ENCODE results near the gene SMYD1. TPM values are rescaled to one million over a fixed set of nuclear protein-coding genes. Genes with fewer than 3 reads are reported as not detected.

SMYD1 gene
- total and polyA plus RNA-seq, 8 donors = 0.05 to 0.20 (median 0.06) TPM; not detected in 5

DNA sequence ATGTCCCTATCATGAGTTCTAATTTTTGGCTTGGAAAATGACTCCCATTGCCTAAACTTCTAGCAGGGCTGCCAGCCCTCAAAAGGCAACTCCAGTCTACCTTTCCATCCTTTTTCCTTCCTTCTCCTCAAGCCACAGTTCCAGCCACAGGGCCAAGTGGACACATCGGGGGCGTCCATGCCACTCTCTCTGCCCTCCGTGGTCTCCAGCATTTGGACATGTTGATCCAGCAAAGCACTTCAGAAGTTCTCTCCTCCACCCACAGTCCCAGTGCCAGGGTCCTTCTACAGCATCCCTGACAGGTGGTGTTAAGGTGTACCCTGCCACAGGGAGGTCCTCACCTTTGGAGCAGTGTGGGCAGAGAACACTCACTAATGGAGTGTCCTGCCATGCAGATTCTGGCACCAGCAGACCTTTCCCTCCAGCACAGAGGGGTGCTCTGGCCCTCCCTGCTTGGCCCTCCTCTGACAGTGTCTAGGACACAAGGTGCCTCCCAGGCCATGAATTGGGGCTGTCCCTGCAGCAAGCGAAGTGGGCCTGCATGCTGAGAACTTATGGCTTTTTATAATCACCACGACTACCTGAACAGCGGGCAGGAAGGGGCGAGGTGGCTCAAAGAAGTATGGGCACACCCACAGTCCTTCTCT lies 61.8 kb downstream of the SMYD1 start:
- H3K27ac ChIP-seq = no peak overlapping the region
- no peak for ATAC-seq
- peaks cover 0 to 8% of the 10 kb centered on the region in 2 donors for H3K27me3 ChIP-seq
- TF ChIP-seq, protein P1, sequence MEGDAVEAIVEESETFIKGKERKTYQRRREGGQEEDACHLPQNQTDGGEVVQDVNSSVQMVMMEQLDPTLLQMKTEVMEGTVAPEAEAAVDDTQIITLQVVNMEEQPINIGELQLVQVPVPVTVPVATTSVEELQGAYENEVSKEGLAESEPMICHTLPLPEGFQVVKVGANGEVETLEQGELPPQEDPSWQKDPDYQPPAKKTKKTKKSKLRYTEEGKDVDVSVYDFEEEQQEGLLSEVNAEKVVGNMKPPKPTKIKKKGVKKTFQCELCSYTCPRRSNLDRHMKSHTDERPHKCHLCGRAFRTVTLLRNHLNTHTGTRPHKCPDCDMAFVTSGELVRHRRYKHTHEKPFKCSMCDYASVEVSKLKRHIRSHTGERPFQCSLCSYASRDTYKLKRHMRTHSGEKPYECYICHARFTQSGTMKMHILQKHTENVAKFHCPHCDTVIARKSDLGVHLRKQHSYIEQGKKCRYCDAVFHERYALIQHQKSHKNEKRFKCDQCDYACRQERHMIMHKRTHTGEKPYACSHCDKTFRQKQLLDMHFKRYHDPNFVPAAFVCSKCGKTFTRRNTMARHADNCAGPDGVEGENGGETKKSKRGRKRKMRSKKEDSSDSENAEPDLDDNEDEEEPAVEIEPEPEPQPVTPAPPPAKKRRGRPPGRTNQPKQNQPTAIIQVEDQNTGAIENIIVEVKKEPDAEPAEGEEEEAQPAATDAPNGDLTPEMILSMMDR (IDR thresholded peaks at IDR 0.05) = no peak
- H3K4me3 ChIP-seq = no peak overlapping the region
- no peaks in the 10 kb centered on the region for H3K36me3 ChIP-seq
- no peaks in the 10 kb centered on the region for H3K9me3 ChIP-seq
- H3K4me1 ChIP-seq = no peaks in the 10 kb centered on the region
- no peak for DNase-seq
- intact Hi-C loops (cut with DNase I) = no loop called here

DNA sequence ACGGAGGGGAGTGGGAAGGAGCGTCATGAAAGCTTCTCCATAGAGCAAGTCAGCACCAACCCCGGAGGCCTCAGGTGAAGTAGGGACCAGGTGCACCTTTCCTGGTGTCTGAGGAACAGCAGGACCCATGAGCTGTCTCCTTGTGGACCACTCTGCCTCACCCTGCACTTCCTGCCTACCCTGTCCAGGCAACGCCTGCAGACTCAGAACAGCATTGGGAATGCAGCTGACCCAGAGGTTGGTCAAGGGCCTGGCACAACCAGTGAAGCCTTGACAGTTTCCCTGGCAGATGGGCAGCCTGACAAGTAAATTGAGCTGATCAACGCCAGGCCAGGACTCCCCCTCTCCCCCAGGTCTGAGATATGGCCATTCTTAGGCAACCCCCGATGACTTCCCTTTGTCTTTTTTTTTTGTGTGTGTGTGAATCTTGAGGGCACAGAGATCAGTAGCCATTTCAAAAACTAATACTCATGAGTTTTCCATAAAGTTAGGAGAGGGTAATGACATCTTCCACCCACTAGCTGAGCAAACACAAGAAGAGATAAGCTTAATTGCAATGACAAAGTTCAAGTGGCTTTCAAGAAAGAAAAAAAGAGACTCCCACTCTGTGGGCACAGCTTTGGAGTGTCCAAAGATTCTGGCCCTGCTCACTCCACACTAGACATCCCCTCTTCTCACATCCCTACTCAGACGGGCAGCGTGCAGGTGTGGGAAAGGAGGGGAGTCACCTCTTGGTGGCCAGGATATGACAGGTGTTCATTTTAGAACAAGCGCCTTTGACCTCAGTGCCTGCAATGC lies 63.8 kb downstream of the SMYD1 start:
- H3K4me3 ChIP-seq = no peak overlapping the region
- TF ChIP-seq, protein P1 (IDR thresholded peaks at IDR 0.05) = no peak
- DNase-seq = no peak
- H3K27me3 ChIP-seq = peaks cover 0 to 11% of the 10 kb centered on the region in 2 donors
- H3K4me1 ChIP-seq = no peaks in the 10 kb centered on the region
- no peaks in the 10 kb centered on the region for H3K9me3 ChIP-seq
- H3K36me3 ChIP-seq = no peaks in the 10 kb centered on the region
- intact Hi-C loops (cut with DNase I) = no loop called here
- H3K27ac ChIP-seq = no peak overlapping the region
- ATAC-seq = peak; percentile 26

DNA sequence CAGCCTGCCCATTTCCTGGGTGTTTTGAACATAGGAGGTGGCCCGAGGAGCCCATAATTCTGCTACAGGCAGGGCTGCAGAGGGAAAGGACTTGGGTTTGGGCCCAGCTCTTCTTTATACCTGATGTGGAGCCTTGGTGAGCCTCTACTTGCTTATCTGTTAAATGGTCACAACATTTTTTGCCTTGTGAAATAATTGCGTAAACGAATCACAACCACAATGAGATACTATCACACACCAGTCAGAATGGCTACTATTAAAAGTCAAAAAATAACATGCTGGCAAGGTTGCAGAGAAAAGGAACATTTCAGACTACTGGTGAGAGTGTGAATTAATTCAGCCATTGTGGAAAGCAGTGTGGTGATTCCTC lies 64.4 kb downstream of the SMYD1 start:
- Histone ChIP-seq H3K27ac (no peak overlapping the region), H3K9me3 (no peaks in the 10 kb centered on the region), H3K4me1 (no peaks in the 10 kb centered on the region), H3K4me3 (no peak overlapping the region), H3K36me3 (no peaks in the 10 kb centered on the region), H3K27me3 (peaks cover 0 to 7% of the 10 kb centered on the region in 2 donors)
- TF ChIP-seq, protein P1 (IDR thresholded peaks at IDR 0.05) = no peak
- intact Hi-C loops (cut with DNase I) = no loop called here
- no peak for DNase-seq
- no peak for ATAC-seq

DNA sequence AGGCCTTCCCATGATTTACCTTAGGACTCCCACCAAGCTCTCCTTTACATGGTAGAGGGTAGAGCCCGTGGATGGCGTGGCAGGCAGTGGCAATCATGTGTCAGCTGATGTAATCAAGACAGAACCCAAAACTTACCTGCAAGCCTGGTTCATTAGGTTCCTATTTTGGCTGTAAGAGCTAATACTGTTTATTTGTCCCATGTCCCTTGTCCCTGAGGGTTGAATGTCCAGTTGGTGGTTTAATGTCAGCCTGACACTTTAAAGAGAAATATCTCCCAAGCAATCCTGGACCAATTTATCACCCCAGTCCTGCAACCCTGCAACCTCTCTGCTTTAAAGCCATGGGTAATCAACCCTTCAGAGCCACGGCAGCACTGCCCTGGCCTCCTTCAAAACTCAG lies 66.2 kb downstream of the SMYD1 start:
- Histone ChIP-seq H3K4me3 (no peak overlapping the region), H3K27me3 (peaks cover 0 to 3% of the 10 kb centered on the region in 2 donors), H3K4me1 (no peaks in the 10 kb centered on the region), H3K36me3 (no peaks in the 10 kb centered on the region), H3K27ac (no peak overlapping the region), H3K9me3 (no peaks in the 10 kb centered on the region)
- TF ChIP-seq, protein P1 (IDR thresholded peaks at IDR 0.05) = no peak
- no peak for ATAC-seq
- DNase-seq = no peak
- intact Hi-C loops (cut with DNase I) = no loop called here

DNA sequence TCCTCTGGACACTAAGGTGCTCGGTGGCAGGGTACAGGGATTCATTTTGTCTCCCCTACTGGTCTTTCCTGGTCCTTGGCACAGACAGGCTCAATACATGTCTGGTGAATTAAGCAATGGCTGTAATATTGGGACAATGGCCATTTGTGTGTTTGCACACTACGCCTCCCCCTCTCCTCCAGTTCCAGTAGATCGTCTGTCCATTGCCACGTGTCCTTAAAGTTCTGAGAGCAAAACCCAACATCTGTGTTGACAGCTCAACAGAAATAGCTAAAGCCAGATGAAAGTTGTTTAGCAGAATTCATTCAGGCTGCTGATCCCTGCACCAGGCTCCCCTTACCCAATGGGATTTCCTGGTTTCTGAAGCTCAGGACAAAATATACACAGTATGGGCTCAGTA lies 69.2 kb downstream of the SMYD1 start:
- ATAC-seq (no peak), DNase-seq (no peak)
- intact Hi-C loops (cut with DNase I) = no loop called here
- no peaks in the 10 kb centered on the region for H3K36me3 ChIP-seq
- no peaks in the 10 kb centered on the region for H3K4me1 ChIP-seq
- no peak overlapping the region for H3K27ac ChIP-seq
- no peak overlapping the region for H3K4me3 ChIP-seq
- H3K27me3 ChIP-seq = peaks cover 0 to 7% of the 10 kb centered on the region in 2 donors
- TF ChIP-seq, protein P1 (IDR thresholded peaks at IDR 0.05) = no peak
- peaks cover 0 to 5% of the 10 kb centered on the region in 2 donors for H3K9me3 ChIP-seq
